ENCODE data around the gene TECR.

GRCh38 chr19:14503285-14503684, 26.1 kb upstream of the TECR start:
- TF ChIP-seq CTCF (IDR thresholded peaks at IDR 0.05) (no peak), POLR2A (IDR thresholded peaks at IDR 0.05) (no peak), POLR2AphosphoS5 (IDR thresholded peaks at IDR 0.05) (no peak)

Data from suprapubic skin (tissue), 4 donors.